H1 (cell line): ENCODE data around the gene CAD. TPM values are rescaled to one million over a fixed set of nuclear protein-coding genes. Genes with fewer than 3 reads are reported as not detected.

Source experiments
- CTCF ChIA-PET: fragments of 300-600 bp; sonication (Branson Sonifier 250); formaldehyde crosslinking; loops from one replicate; lab custom pipeline; 2021; ENCODE audit not compliant: partially characterized antibody; lab: Charles Lee
- POLR2A ChIA-PET: fragments of 300-600 bp; sonication (Branson Sonifier 250); formaldehyde crosslinking; loops from one replicate; lab custom pipeline; 2021; ENCODE audit warnings: inconsistent platforms; ENCODE audit not compliant: partially characterized antibody; lab: Charles Lee
- DNase-seq, 2 experiments: peaks; one replicate each; pipeline versions ENCODE4 v3.0.0 to v3.0.0-alpha.2; 2010 to 2022; ENCODE audit warnings: low spot score in 2 of 2, low read depth in 1 of 2, mixed read lengths in 1 of 2
- FAIRE-seq: peaks from 2 replicates; lab custom pipeline; 2011; peaks lifted over from hg19 to GRCh38; lab: Jason Lieb, UNC
- H2AFZ ChIP-seq: 2 replicates; pipeline ENCODE4 v1.8.1; 2012; ENCODE audit warnings: low read length, inconsistent platforms
- H2AK5ac ChIP-seq: 2 replicates; pipeline ENCODE4 v1.6.1; 2013; ENCODE audit warnings: low read depth, low read length
- H2BK120ac ChIP-seq: replicated peaks from 2 replicates; pipeline ENCODE3; 2013; ENCODE audit warnings: low read depth, low read length, inconsistent platforms
- H2BK12ac ChIP-seq: 2 replicates; pipeline ENCODE4 v1.6.1; 2013; ENCODE audit warnings: low read depth, low read length
- H2BK15ac ChIP-seq: 2 replicates; pipeline ENCODE4 v1.6.1; 2013; ENCODE audit warnings: low read length
- H2BK20ac ChIP-seq: 2 replicates; pipeline ENCODE4 v1.6.1; 2013; ENCODE audit warnings: low read length
- H2BK5ac ChIP-seq: 2 replicates; pipeline ENCODE4 v1.6.1; 2013; ENCODE audit warnings: low read depth, low read length
- H3K14ac ChIP-seq: 2 replicates; pipeline ENCODE4 v1.6.1; 2013; ENCODE audit warnings: inconsistent platforms; ENCODE audit not compliant: insufficient read length
- H3K18ac ChIP-seq: 2 replicates; pipeline ENCODE4 v1.6.1; 2013; ENCODE audit warnings: low read length; ENCODE audit errors: extremely low read depth
- H3K23ac ChIP-seq: 2 replicates; pipeline ENCODE4 v1.6.1; 2013; ENCODE audit warnings: inconsistent platforms; ENCODE audit not compliant: insufficient read length
- H3K23me2 ChIP-seq: 2 replicates; pipeline ENCODE4 v1.6.1; 2013; ENCODE audit warnings: low read depth, low read length
- H3K27ac ChIP-seq: 2 replicates; pipeline ENCODE4 v1.6.1; 2011; ENCODE audit warnings: low read depth, low read length, inconsistent platforms
- H3K27me3 ChIP-seq, 4 experiments: replicated peaks in 1 of 4; 1 replicate in 1 of 4; 2 replicates in 3 of 4; pipeline versions ENCODE4 v1.6.1 to v1.8.1; 2011 to 2013; ENCODE audit warnings: low read length in 3 of 4, mild to moderate bottlenecking in 3 of 4, inconsistent platforms in 2 of 4, mixed read lengths in 2 of 4, moderate library complexity in 1 of 4; ENCODE audit not compliant: control insufficient read depth in 3 of 4, insufficient read depth in 3 of 4; ENCODE audit errors: extremely low read depth in 1 of 4
- H3K36me3 ChIP-seq, 4 experiments: 2 replicates each; pipeline versions ENCODE4 v1.6.1 to v1.8.1; 2011 to 2013; ENCODE audit warnings: mild to moderate bottlenecking in 4 of 4, low read length in 3 of 4, moderate library complexity in 2 of 4, control low read depth in 1 of 4, inconsistent platforms in 1 of 4; ENCODE audit not compliant: insufficient read depth in 4 of 4, control insufficient read depth in 2 of 4
- H3K4ac ChIP-seq: replicated peaks from 2 replicates; pipeline ENCODE3; 2013; ENCODE audit warnings: low read length, low read depth, mixed read lengths, inconsistent platforms; ENCODE audit not compliant: insufficient read length
- H3K4me1 ChIP-seq, 4 experiments: replicated peaks in 1 of 4; 1 replicate in 1 of 4; 2 replicates in 3 of 4; pipeline versions ENCODE4 v1.6.1 to v1.8.1; 2011 to 2013; ENCODE audit warnings: low read length in 3 of 4, inconsistent platforms in 2 of 4, mixed read lengths in 1 of 4; ENCODE audit not compliant: insufficient read depth in 4 of 4, control insufficient read depth in 3 of 4
- H3K4me2 ChIP-seq, 2 experiments: 2 replicates each; pipeline versions ENCODE4 v1.6.1 to v1.8.1; 2011 to 2013; ENCODE audit warnings: low read depth in 2 of 2, low read length in 2 of 2, control low read depth in 1 of 2, inconsistent platforms in 1 of 2, mild to moderate bottlenecking in 1 of 2; ENCODE audit not compliant: insufficient read depth in 1 of 2
- H3K4me3 ChIP-seq, 4 experiments: fragments of 200-600, 300-600 bp in 1 of 4; sonication (generic), shearing (Covaris generic), sonication (Bioruptor Twin) in 1 of 4; 2 replicates each; pipeline versions ENCODE4 v1.5.1 to v1.8.1; 2011 to 2016; ENCODE audit warnings: low read length in 4 of 4, low read depth in 3 of 4, control low read depth in 2 of 4, inconsistent platforms in 2 of 4, mild to moderate bottlenecking in 2 of 4, mixed read lengths in 1 of 4, moderate library complexity in 1 of 4; ENCODE audit not compliant: insufficient read depth in 2 of 4; ENCODE audit errors: extremely low read depth in 1 of 4
- H3K56ac ChIP-seq: replicated peaks from 2 replicates; pipeline ENCODE3; 2013; ENCODE audit warnings: low read depth, mild to moderate bottlenecking, mixed read lengths, low read length, inconsistent platforms; ENCODE audit not compliant: insufficient read length
- H3K79me1 ChIP-seq: 2 replicates; pipeline ENCODE4 v1.6.1; 2013; ENCODE audit warnings: low read depth, low read length, control low read depth
- H3K79me2 ChIP-seq, 2 experiments: 2 replicates each; pipeline versions ENCODE4 v1.6.1 to v1.8.1; 2012 to 2013; ENCODE audit warnings: low read length in 2 of 2, mild to moderate bottlenecking in 2 of 2, inconsistent platforms in 1 of 2; ENCODE audit not compliant: insufficient read depth in 2 of 2, control insufficient read depth in 1 of 2
- H3K9ac ChIP-seq, 4 experiments: replicated peaks in 1 of 4; 1 replicate in 1 of 4; 2 replicates in 3 of 4; pipeline versions ENCODE4 v1.6.1 to v1.8.1; 2011 to 2013; ENCODE audit warnings: low read depth in 3 of 4, low read length in 3 of 4, control low read depth in 2 of 4, mild to moderate bottlenecking in 2 of 4, moderate library complexity in 2 of 4, inconsistent platforms in 1 of 4; ENCODE audit errors: extremely low read depth in 1 of 4
- H3K9me3 ChIP-seq, 2 experiments: 2 replicates each; pipeline versions ENCODE4 v1.6.1 to v1.8.1; 2012 to 2013; ENCODE audit warnings: mild to moderate bottlenecking in 2 of 2, moderate library complexity in 2 of 2, control low read depth in 1 of 2, inconsistent platforms in 1 of 2, low read depth in 1 of 2, low read length in 1 of 2, mixed read lengths in 1 of 2; ENCODE audit not compliant: insufficient read depth in 2 of 2
- H4K20me1 ChIP-seq, 2 experiments: replicated peaks in 1 of 2; 2 replicates each; pipeline versions ENCODE3 to v1.8.1; 2011 to 2013; ENCODE audit warnings: inconsistent platforms in 2 of 2, low read length in 2 of 2, mild to moderate bottlenecking in 1 of 2; ENCODE audit not compliant: insufficient read depth in 2 of 2, control insufficient read depth in 1 of 2
- H4K5ac ChIP-seq: 2 replicates; pipeline ENCODE4 v1.6.1; 2013; ENCODE audit warnings: low read length, low read depth, mixed read lengths, inconsistent platforms; ENCODE audit not compliant: insufficient read length
- H4K8ac ChIP-seq: 2 replicates; pipeline ENCODE4 v1.8.0; 2013; ENCODE audit warnings: mild to moderate bottlenecking, moderate library complexity, low read length, inconsistent platforms; ENCODE audit not compliant: insufficient read depth; ENCODE audit errors: extremely low read depth
- H4K91ac ChIP-seq: replicated peaks from 2 replicates; pipeline ENCODE3; 2013; ENCODE audit warnings: low read length, mixed read lengths, inconsistent platforms; ENCODE audit not compliant: insufficient read length
- KDM5A ChIP-seq: fragments of 200-600 bp; IDR thresholded peaks from 2 replicates; pipeline ENCODE4 v1.7.1; 2012; ENCODE audit warnings: mild to moderate bottlenecking, low read length, inconsistent platforms, mixed read lengths
- RXRA ChIP-seq: IDR thresholded peaks from 2 replicates; pipeline ENCODE4 v1.6.1; 2011; ENCODE audit warnings: low read depth, mild to moderate bottlenecking, low read length, moderate library complexity; ENCODE audit not compliant: insufficient read depth
- SIX5 ChIP-seq: IDR thresholded peaks from 2 replicates; pipeline ENCODE4 v1.6.1; 2011; ENCODE audit warnings: mild to moderate bottlenecking, low read depth, low read length
- WGBS, 2 experiments: shearing (Covaris generic) in 1 of 2; methylation state at CpG; one replicate each; pipeline versions ENCODE4 v1.1.6 to v1.1.7; 2013 to 2015; ENCODE audit warnings: low lambda C conversion rate in 2 of 2, mixed read lengths in 2 of 2, inconsistent platforms in 1 of 2, low coverage in 1 of 2, missing lambda C conversion rate in 1 of 2; ENCODE audit not compliant: insufficient replicate concordance in 2 of 2, insufficient coverage in 1 of 2, insufficient read length in 1 of 2; ENCODE audit errors: extremely low coverage in 1 of 2, missing lambda C conversion rate in 1 of 2; 5-methylcytosine and 5-hydroxymethylcytosine counted together
- polyA plus RNA-seq, 7 experiments: library from polyadenylated mRNA; depleted of rRNA in 3 of 7; stranded (reverse) in 5 of 7; unstranded in 2 of 7; fragments of >200 nt in 5 of 7; fragments of 200-250 nt in 2 of 7; gene quantifications; 1 replicate in 5 of 7; 2 replicates in 1 of 7; 4 replicates in 1 of 7; pipeline versions ENCODE4 v1.2.1 to v1.2.3, GENCODE V29; 2011 to 2013; ENCODE audit warnings: missing spikeins in 2 of 7, mixed read lengths in 2 of 7
- total RNA-seq: library from RNA; stranded (reverse); fragmentation: NEBNext Ultra II Directional; extraction: Animal tissue kit (Norgen Biotek cat#: 25700); gene quantifications from 2 replicates; pipeline ENCODE4 v1.2.1, GENCODE V29; 2021

CAD gene
- total and polyA plus RNA-seq, 2 of the 8 experiments (the other 6 are each of a cell fraction or from before 2014, with no cell fraction given): 130 to 146 TPM

DNA sequence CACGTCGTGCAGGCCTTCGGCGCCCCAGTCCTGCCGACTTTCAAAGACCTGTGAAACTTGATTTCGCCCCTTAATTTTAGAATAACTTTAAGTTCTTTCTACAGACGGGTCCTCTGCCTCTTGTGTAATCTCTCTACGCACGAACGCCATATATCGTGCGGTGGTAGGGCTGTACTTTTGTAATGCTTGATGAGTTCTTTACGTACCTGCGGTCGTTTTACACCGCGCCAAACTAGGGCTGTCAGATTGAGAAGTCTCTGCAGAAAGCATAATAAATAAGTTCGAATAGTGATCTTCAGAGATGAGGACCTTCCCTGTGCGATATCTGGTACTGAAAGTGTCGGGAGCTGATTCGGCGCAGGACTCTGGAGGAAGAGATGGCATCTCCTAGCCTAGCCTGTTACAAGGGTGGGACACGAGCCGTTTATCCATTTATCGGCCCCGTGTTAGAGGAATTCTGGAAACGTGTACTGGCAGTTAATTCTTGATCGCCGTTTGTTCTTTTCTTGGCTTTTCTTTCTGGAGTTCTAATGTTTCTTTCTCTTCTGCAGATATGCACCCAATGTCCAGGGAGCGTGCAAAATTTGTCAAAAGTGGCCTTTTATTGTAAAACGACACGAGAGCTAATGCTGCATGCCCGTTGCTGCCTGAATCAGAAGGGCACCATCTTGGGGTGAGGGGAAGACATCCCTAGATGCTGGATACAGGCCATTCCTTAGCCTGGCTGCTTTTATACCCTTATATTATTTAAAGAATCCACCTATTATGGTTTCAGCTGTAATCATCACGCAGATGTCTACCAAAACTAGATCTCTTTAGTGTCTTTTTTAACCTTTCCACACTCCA lies 4.3 kb upstream of the CAD start:
- H3K18ac ChIP-seq: peak overlapping the region; percentile 98
- no peaks in the 10 kb centered on the region for H3K27me3 ChIP-seq
- ChIA-PET POLR2A (interaction anchor here (0.7 to 6.8 kb wide), 30 partner anchors 8 to 189 kb away, joined by 3 to 42 read pairs (median 4); partner anchors contain the start of genes GTF3C2, KHK, PREB and TRIM54), CTCF (interaction anchor here (0.7 to 1.5 kb wide), 8 partner anchors 29 to 126 kb away, joined by 3 to 6 read pairs (median 3); partner anchors contain the start of genes KHK, PREB and TRIM54)
- no peak overlapping the region for H3K56ac ChIP-seq
- H3K23me2 ChIP-seq: peaks cover 16% of the 10 kb centered on the region
- peak overlapping the region; percentile 69 to 90 for H3K4me2 ChIP-seq
- peak overlapping the region; percentile 100 for H4K8ac ChIP-seq
- peak overlapping the region; percentile 75; the same call in 1 of the 2 replicates for H2BK12ac ChIP-seq
- H3K14ac ChIP-seq: no peak overlapping the region
- no peaks in the 10 kb centered on the region for H3K9me3 ChIP-seq
- H2BK5ac ChIP-seq: peak overlapping the region; percentile 89
- FAIRE-seq (no peak), DNase-seq (no peak)
- H3K4me1 ChIP-seq: peaks cover 0 to 6% (median 2%) of the 10 kb centered on the region in 4 experiments
- peak overlapping the region; percentile 92 to 98 (median 96) for H3K9ac ChIP-seq
- H3K79me1 ChIP-seq: no peaks in the 10 kb centered on the region; the same call in 1 of the 2 replicates
- peaks cover 1 to 22% of the 10 kb centered on the region in 2 experiments for H3K79me2 ChIP-seq
- H4K5ac ChIP-seq: peak overlapping the region; percentile 99
- H3K27ac ChIP-seq: peak overlapping the region; percentile 99
- H2AK5ac ChIP-seq: peak overlapping the region; percentile 58; the same call in 1 of the 2 replicates
- 19% methylated on average over 34 of the region's 34 CpGs; no CpG with 5 or more reads in 1 of the 2 experiments for WGBS, 2 experiments
- peak overlapping the region; percentile 77 to 97 (median 90) for H3K4me3 ChIP-seq
- H4K91ac ChIP-seq: peak overlapping the region; percentile 96
- no peak overlapping the region for H2AFZ ChIP-seq
- no peak overlapping the region for H2BK20ac ChIP-seq
- H2BK15ac ChIP-seq: no peak overlapping the region
- H3K23ac ChIP-seq: no peak overlapping the region
- H4K20me1 ChIP-seq: peaks cover 0 to 4% of the 10 kb centered on the region in 2 experiments
- H3K4ac ChIP-seq: no peak overlapping the region
- H2BK120ac ChIP-seq: no peak overlapping the region
- H3K36me3 ChIP-seq: peaks cover 11 to 44% (median 18%) of the 10 kb centered on the region in 4 experiments; a peak in 6 of 8 replicates
- TF ChIP-seq SIX5 (no peak), KDM5A (0 out of 2 replicates have a peak, but pooled peaks have one; percentile 12), RXRA (no peak)
